H1 (cell line): Measurements from ENCODE around the gene H2BK1. TPM values are rescaled to one million over a fixed set of nuclear protein-coding genes. Genes with fewer than 3 reads are reported as not detected.

ENCODE experiments used
- CTCF ChIA-PET: fragments of 300-600 bp; sonication (Branson Sonifier 250); formaldehyde crosslinking; loops from one replicate; lab custom pipeline; 2021; ENCODE audit not compliant: partially characterized antibody; lab: Charles Lee
- POLR2A ChIA-PET: fragments of 300-600 bp; sonication (Branson Sonifier 250); formaldehyde crosslinking; loops from one replicate; lab custom pipeline; 2021; ENCODE audit warnings: inconsistent platforms; ENCODE audit not compliant: partially characterized antibody; lab: Charles Lee
- DNase-seq, 2 experiments: peaks; one replicate each; pipeline versions ENCODE4 v3.0.0 to v3.0.0-alpha.2; 2010 to 2022; ENCODE audit warnings: low spot score in 2 of 2, low read depth in 1 of 2, mixed read lengths in 1 of 2
- FAIRE-seq: peaks from 2 replicates; lab custom pipeline; 2011; peaks lifted over from hg19 to GRCh38; lab: Jason Lieb, UNC
- H2AFZ ChIP-seq: 2 replicates; pipeline ENCODE4 v1.8.1; 2012; ENCODE audit warnings: low read length, inconsistent platforms
- H2AK5ac ChIP-seq: 2 replicates; pipeline ENCODE4 v1.6.1; 2013; ENCODE audit warnings: low read depth, low read length
- H2BK120ac ChIP-seq: replicated peaks from 2 replicates; pipeline ENCODE3; 2013; ENCODE audit warnings: low read depth, low read length, inconsistent platforms
- H2BK12ac ChIP-seq: 2 replicates; pipeline ENCODE4 v1.6.1; 2013; ENCODE audit warnings: low read depth, low read length
- H2BK15ac ChIP-seq: 2 replicates; pipeline ENCODE4 v1.6.1; 2013; ENCODE audit warnings: low read length
- H2BK20ac ChIP-seq: 2 replicates; pipeline ENCODE4 v1.6.1; 2013; ENCODE audit warnings: low read length
- H2BK5ac ChIP-seq: 2 replicates; pipeline ENCODE4 v1.6.1; 2013; ENCODE audit warnings: low read depth, low read length
- H3K14ac ChIP-seq: 2 replicates; pipeline ENCODE4 v1.6.1; 2013; ENCODE audit warnings: inconsistent platforms; ENCODE audit not compliant: insufficient read length
- H3K18ac ChIP-seq: 2 replicates; pipeline ENCODE4 v1.6.1; 2013; ENCODE audit warnings: low read length; ENCODE audit errors: extremely low read depth
- H3K23ac ChIP-seq: 2 replicates; pipeline ENCODE4 v1.6.1; 2013; ENCODE audit warnings: inconsistent platforms; ENCODE audit not compliant: insufficient read length
- H3K23me2 ChIP-seq: 2 replicates; pipeline ENCODE4 v1.6.1; 2013; ENCODE audit warnings: low read depth, low read length
- H3K27ac ChIP-seq: 2 replicates; pipeline ENCODE4 v1.6.1; 2011; ENCODE audit warnings: low read depth, low read length, inconsistent platforms
- H3K27me3 ChIP-seq, 4 experiments: replicated peaks in 1 of 4; 1 replicate in 1 of 4; 2 replicates in 3 of 4; pipeline versions ENCODE4 v1.6.1 to v1.8.1; 2011 to 2013; ENCODE audit warnings: low read length in 3 of 4, mild to moderate bottlenecking in 3 of 4, inconsistent platforms in 2 of 4, mixed read lengths in 2 of 4, moderate library complexity in 1 of 4; ENCODE audit not compliant: control insufficient read depth in 3 of 4, insufficient read depth in 3 of 4; ENCODE audit errors: extremely low read depth in 1 of 4
- H3K36me3 ChIP-seq, 4 experiments: 2 replicates each; pipeline versions ENCODE4 v1.6.1 to v1.8.1; 2011 to 2013; ENCODE audit warnings: mild to moderate bottlenecking in 4 of 4, low read length in 3 of 4, moderate library complexity in 2 of 4, control low read depth in 1 of 4, inconsistent platforms in 1 of 4; ENCODE audit not compliant: insufficient read depth in 4 of 4, control insufficient read depth in 2 of 4
- H3K4ac ChIP-seq: replicated peaks from 2 replicates; pipeline ENCODE3; 2013; ENCODE audit warnings: low read length, low read depth, mixed read lengths, inconsistent platforms; ENCODE audit not compliant: insufficient read length
- H3K4me1 ChIP-seq, 4 experiments: replicated peaks in 1 of 4; 1 replicate in 1 of 4; 2 replicates in 3 of 4; pipeline versions ENCODE4 v1.6.1 to v1.8.1; 2011 to 2013; ENCODE audit warnings: low read length in 3 of 4, inconsistent platforms in 2 of 4, mixed read lengths in 1 of 4; ENCODE audit not compliant: insufficient read depth in 4 of 4, control insufficient read depth in 3 of 4
- H3K4me2 ChIP-seq, 2 experiments: 2 replicates each; pipeline versions ENCODE4 v1.6.1 to v1.8.1; 2011 to 2013; ENCODE audit warnings: low read depth in 2 of 2, low read length in 2 of 2, control low read depth in 1 of 2, inconsistent platforms in 1 of 2, mild to moderate bottlenecking in 1 of 2; ENCODE audit not compliant: insufficient read depth in 1 of 2
- H3K4me3 ChIP-seq, 4 experiments: fragments of 200-600, 300-600 bp in 1 of 4; sonication (generic), shearing (Covaris generic), sonication (Bioruptor Twin) in 1 of 4; 2 replicates each; pipeline versions ENCODE4 v1.5.1 to v1.8.1; 2011 to 2016; ENCODE audit warnings: low read length in 4 of 4, low read depth in 3 of 4, control low read depth in 2 of 4, inconsistent platforms in 2 of 4, mild to moderate bottlenecking in 2 of 4, mixed read lengths in 1 of 4, moderate library complexity in 1 of 4; ENCODE audit not compliant: insufficient read depth in 2 of 4; ENCODE audit errors: extremely low read depth in 1 of 4
- H3K56ac ChIP-seq: replicated peaks from 2 replicates; pipeline ENCODE3; 2013; ENCODE audit warnings: low read depth, mild to moderate bottlenecking, mixed read lengths, low read length, inconsistent platforms; ENCODE audit not compliant: insufficient read length
- H3K79me1 ChIP-seq: 2 replicates; pipeline ENCODE4 v1.6.1; 2013; ENCODE audit warnings: low read depth, low read length, control low read depth
- H3K79me2 ChIP-seq, 2 experiments: 2 replicates each; pipeline versions ENCODE4 v1.6.1 to v1.8.1; 2012 to 2013; ENCODE audit warnings: low read length in 2 of 2, mild to moderate bottlenecking in 2 of 2, inconsistent platforms in 1 of 2; ENCODE audit not compliant: insufficient read depth in 2 of 2, control insufficient read depth in 1 of 2
- H3K9ac ChIP-seq, 4 experiments: replicated peaks in 1 of 4; 1 replicate in 1 of 4; 2 replicates in 3 of 4; pipeline versions ENCODE4 v1.6.1 to v1.8.1; 2011 to 2013; ENCODE audit warnings: low read depth in 3 of 4, low read length in 3 of 4, control low read depth in 2 of 4, mild to moderate bottlenecking in 2 of 4, moderate library complexity in 2 of 4, inconsistent platforms in 1 of 4; ENCODE audit errors: extremely low read depth in 1 of 4
- H3K9me3 ChIP-seq, 2 experiments: 2 replicates each; pipeline versions ENCODE4 v1.6.1 to v1.8.1; 2012 to 2013; ENCODE audit warnings: mild to moderate bottlenecking in 2 of 2, moderate library complexity in 2 of 2, control low read depth in 1 of 2, inconsistent platforms in 1 of 2, low read depth in 1 of 2, low read length in 1 of 2, mixed read lengths in 1 of 2; ENCODE audit not compliant: insufficient read depth in 2 of 2
- H4K20me1 ChIP-seq, 2 experiments: replicated peaks in 1 of 2; 2 replicates each; pipeline versions ENCODE3 to v1.8.1; 2011 to 2013; ENCODE audit warnings: inconsistent platforms in 2 of 2, low read length in 2 of 2, mild to moderate bottlenecking in 1 of 2; ENCODE audit not compliant: insufficient read depth in 2 of 2, control insufficient read depth in 1 of 2
- H4K5ac ChIP-seq: 2 replicates; pipeline ENCODE4 v1.6.1; 2013; ENCODE audit warnings: low read length, low read depth, mixed read lengths, inconsistent platforms; ENCODE audit not compliant: insufficient read length
- H4K8ac ChIP-seq: 2 replicates; pipeline ENCODE4 v1.8.0; 2013; ENCODE audit warnings: mild to moderate bottlenecking, moderate library complexity, low read length, inconsistent platforms; ENCODE audit not compliant: insufficient read depth; ENCODE audit errors: extremely low read depth
- H4K91ac ChIP-seq: replicated peaks from 2 replicates; pipeline ENCODE3; 2013; ENCODE audit warnings: low read length, mixed read lengths, inconsistent platforms; ENCODE audit not compliant: insufficient read length
- FOSL1 ChIP-seq: IDR thresholded peaks from 2 replicates; pipeline ENCODE4 v1.6.1; 2011; ENCODE audit warnings: mild to moderate bottlenecking, low read depth, low read length, moderate library complexity; ENCODE audit not compliant: insufficient read depth
- RXRA ChIP-seq: IDR thresholded peaks from 2 replicates; pipeline ENCODE4 v1.6.1; 2011; ENCODE audit warnings: low read depth, mild to moderate bottlenecking, low read length, moderate library complexity; ENCODE audit not compliant: insufficient read depth
- SP4 ChIP-seq: IDR thresholded peaks from 2 replicates; pipeline ENCODE4 v1.6.1; 2012; ENCODE audit warnings: low read length, inconsistent platforms
- WGBS, 2 experiments: shearing (Covaris generic) in 1 of 2; methylation state at CpG; one replicate each; pipeline versions ENCODE4 v1.1.6 to v1.1.7; 2013 to 2015; ENCODE audit warnings: low lambda C conversion rate in 2 of 2, mixed read lengths in 2 of 2, inconsistent platforms in 1 of 2, low coverage in 1 of 2, missing lambda C conversion rate in 1 of 2; ENCODE audit not compliant: insufficient replicate concordance in 2 of 2, insufficient coverage in 1 of 2, insufficient read length in 1 of 2; ENCODE audit errors: extremely low coverage in 1 of 2, missing lambda C conversion rate in 1 of 2; 5-methylcytosine and 5-hydroxymethylcytosine counted together
- polyA plus RNA-seq, 7 experiments: library from polyadenylated mRNA; depleted of rRNA in 3 of 7; stranded (reverse) in 5 of 7; unstranded in 2 of 7; fragments of >200 nt in 5 of 7; fragments of 200-250 nt in 2 of 7; gene quantifications; 1 replicate in 5 of 7; 2 replicates in 1 of 7; 4 replicates in 1 of 7; pipeline versions ENCODE4 v1.2.1 to v1.2.3, GENCODE V29; 2011 to 2013; ENCODE audit warnings: missing spikeins in 2 of 7, mixed read lengths in 2 of 7
- total RNA-seq: library from RNA; stranded (reverse); fragmentation: NEBNext Ultra II Directional; extraction: Animal tissue kit (Norgen Biotek cat#: 25700); gene quantifications from 2 replicates; pipeline ENCODE4 v1.2.1, GENCODE V29; 2021

The H2BK1 gene
- total and polyA plus RNA-seq, 2 of the 8 experiments (the other 6 are each of a cell fraction or from before 2014, with no cell fraction given): not detected

- Histone ChIP-seq H3K4ac (no peak overlapping the region), H2BK15ac (no peak overlapping the region), H2BK20ac (no peak overlapping the region), H3K9ac (no peak overlapping the region), H3K23ac (no peak overlapping the region), H4K91ac (no peak overlapping the region), H3K4me2 (no peak overlapping the region), H3K4me1 (no peaks in the 10 kb centered on the region; a peak in 1 of 7 replicates), H2BK12ac (peak overlapping the region; percentile 76; the same call in 1 of the 2 replicates), H3K27me3 (peaks cover 10 to 41% (median 31%) of the 10 kb centered on the region in 4 experiments), H4K20me1 (no peaks in the 10 kb centered on the region), H4K5ac (no peak overlapping the region), H3K9me3 (peaks cover 1 to 14% of the 10 kb centered on the region in 2 experiments; a peak in 2 of 4 replicates), H3K27ac (no peak overlapping the region), H3K23me2 (no peaks in the 10 kb centered on the region), H4K8ac (no peak overlapping the region; the same call in 1 of the 2 replicates), H3K36me3 (peaks cover 0 to 6% (median 0%) of the 10 kb centered on the region in 4 experiments; a peak in 1 of 8 replicates), H3K18ac (no peak overlapping the region), H3K14ac (no peak overlapping the region), H3K79me1 (no peaks in the 10 kb centered on the region), H2BK120ac (no peak overlapping the region), H3K4me3 (no peak overlapping the region), H3K56ac (no peak overlapping the region), H2BK5ac (no peak overlapping the region), H3K79me2 (no peaks in the 10 kb centered on the region), H2AFZ (no peak overlapping the region), H2AK5ac (no peak overlapping the region)
- FAIRE-seq (no peak), DNase-seq (no peak)
- TF ChIP-seq FOSL1 (no peak), SP4 (no peak), RXRA (no peak)
- 80% methylated on average over 16 of the region's 16 CpGs; no CpG with 5 or more reads in 1 of the 2 experiments for WGBS, 2 experiments
- ChIA-PET CTCF (interaction anchor here (0.8 to 7.4 kb wide), 22 partner anchors 9 to 157 kb away, joined by 3 to 52 read pairs (median 4); no protein-coding TSS in a partner anchor), POLR2A (interaction anchor here (0.6 to 1.3 kb wide), 3 partner anchors 8 to 781 kb away, joined by 3 to 4 read pairs (median 3); partner anchors contain the start of gene H2BK1)
These were observed 35.1 kb downstream of the H2BK1 start for GRCh38 chr7:151175047-151175792.
